ENCODE results near the gene ZNF699.

ZNF699 gene

GRCh38 chr19:9309139-9309973 lies at the start of gene ZNF699:
Gene ZNF699 (minus strand): TSS chr19:9309838. CDS start chr19:9305119, 4,719 bp downstream.
- peak within 1 kb of the TSS; percentile 81 to 97 (median 86) for H3K4me2 ChIP-seq
- peaks cover 8 to 22% (median 11%) of the 10 kb centered on the region in 11 experiments; a peak in 20 of 22 replicates for H3K36me3 ChIP-seq
- no peak for TF ChIP-seq Cebpa-rat (IDR thresholded peaks at IDR 0.05)
- peak within 1 kb of the TSS; percentile 74 to 97 (median 88) for H3K4me3 ChIP-seq
- peaks cover 13 to 26% (median 17%) of the 10 kb centered on the region in 10 experiments for H3K4me1 ChIP-seq
- peaks cover 9 to 37% (median 16%) of the 10 kb centered on the region in 11 experiments for H3K9me3 ChIP-seq (replicated peaks in 1 of 11)
- H3K9ac ChIP-seq = peak within 1 kb of the TSS; percentile 87 to 96 (median 93)
- H4K20me1 ChIP-seq = no peaks in the 10 kb centered on the region
- peak within 1 kb of the TSS; percentile 82 to 97 (median 90) for H3K27ac ChIP-seq
- no peaks in the 10 kb centered on the region for H3K27me3 ChIP-seq

- Histone ChIP-seq H3K9ac (no peak overlapping the region), H3K4me1 (no peaks in the 10 kb centered on the region), H4K20me1 (no peaks in the 10 kb centered on the region), H3K9me3 (replicated peaks in 1 of 11) (peaks cover 98 to 100% (median 100%) of the 10 kb centered on the region in 11 experiments), H3K27ac (no peak overlapping the region), H3K4me2 (no peak overlapping the region), H3K36me3 (peaks cover 77 to 97% (median 91%) of the 10 kb centered on the region in 11 experiments), H3K4me3 (no peak overlapping the region), H3K27me3 (no peaks in the 10 kb centered on the region)
- TF ChIP-seq Cebpa-rat (IDR thresholded peaks at IDR 0.05) = no peak
Observed at GRCh38 chr19:9354651-9355050, 45.0 kb upstream of the ZNF699 start.

DNA sequence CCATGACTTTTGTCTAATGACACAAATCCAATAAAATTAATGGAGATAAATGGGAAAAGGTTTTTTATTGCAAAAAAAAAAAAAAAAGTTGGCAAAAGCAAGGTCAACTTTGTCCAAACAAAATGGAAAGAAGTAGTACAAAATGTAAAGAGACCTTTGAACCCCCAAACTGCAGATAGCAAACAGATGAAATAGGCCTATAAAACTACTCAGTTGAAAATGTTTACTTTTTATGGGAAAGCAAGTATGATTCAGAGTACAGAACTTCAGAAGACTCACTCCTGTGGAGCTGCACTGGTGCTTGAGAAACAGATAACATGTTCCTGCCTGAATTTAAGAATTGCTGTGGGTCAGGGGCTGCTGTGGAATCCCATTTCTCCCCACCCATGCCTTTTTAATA lies 43.4 kb upstream of the ZNF699 start:
- no peak overlapping the region for H3K4me2 ChIP-seq
- H3K9ac ChIP-seq = no peak overlapping the region
- peaks cover 77 to 97% (median 91%) of the 10 kb centered on the region in 11 experiments for H3K36me3 ChIP-seq
- TF ChIP-seq Cebpa-rat (IDR thresholded peaks at IDR 0.05) = no peak
- peaks cover 98 to 100% (median 100%) of the 10 kb centered on the region in 11 experiments for H3K9me3 ChIP-seq (replicated peaks in 1 of 11)
- no peaks in the 10 kb centered on the region for H3K27me3 ChIP-seq
- H4K20me1 ChIP-seq = no peaks in the 10 kb centered on the region
- no peak overlapping the region for H3K27ac ChIP-seq
- H3K4me3 ChIP-seq = no peak overlapping the region
- no peaks in the 10 kb centered on the region for H3K4me1 ChIP-seq

- Histone ChIP-seq H3K9ac (no peak overlapping the region), H3K4me3 (no peak overlapping the region), H4K20me1 (no peaks in the 10 kb centered on the region), H3K4me1 (no peaks in the 10 kb centered on the region), H3K27me3 (no peaks in the 10 kb centered on the region), H3K36me3 (peaks cover 76 to 97% (median 89%) of the 10 kb centered on the region in 11 experiments), H3K27ac (no peak overlapping the region), H3K4me2 (no peak overlapping the region), H3K9me3 (replicated peaks in 1 of 11) (peaks cover 98 to 100% (median 100%) of the 10 kb centered on the region in 11 experiments)
- no peak for TF ChIP-seq Cebpa-rat (IDR thresholded peaks at IDR 0.05)
Observed at GRCh38 chr19:9352505-9352904, 42.9 kb upstream of the ZNF699 start.

DNA sequence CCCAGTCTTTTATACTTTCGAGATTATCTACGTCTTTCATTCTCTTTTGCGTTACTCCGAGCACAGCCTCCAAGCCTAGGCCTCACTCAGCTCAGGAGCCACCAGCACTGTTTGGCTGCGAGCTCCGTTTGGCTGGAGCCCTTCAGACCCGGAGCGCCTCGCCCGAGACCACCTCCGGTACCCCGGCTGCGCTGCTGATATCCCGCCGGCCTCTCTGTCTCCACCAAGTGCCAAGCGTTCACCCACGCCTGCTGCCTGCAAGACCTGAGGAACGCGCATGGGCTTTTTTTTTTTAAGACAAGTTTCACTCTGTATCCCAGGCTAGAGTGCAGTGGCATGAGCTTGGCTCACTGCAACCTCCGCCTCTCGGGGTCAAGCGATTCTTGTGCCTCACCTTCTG lies 39.0 kb upstream of the ZNF699 start:
- Histone ChIP-seq H3K4me3 (0 out of 20 replicates have a peak overlapping the region, but pooled peaks of 2 of the 10 experiments have one; percentile 8 to 24), H4K20me1 (no peaks in the 10 kb centered on the region), H3K9ac (no peak overlapping the region), H3K36me3 (peaks cover 86 to 100% (median 94%) of the 10 kb centered on the region in 11 experiments), H3K27ac (no peak overlapping the region), H3K4me2 (no peak overlapping the region), H3K4me1 (no peaks in the 10 kb centered on the region), H3K27me3 (no peaks in the 10 kb centered on the region), H3K9me3 (replicated peaks in 1 of 11) (peaks cover 98 to 100% (median 100%) of the 10 kb centered on the region in 11 experiments)
- TF ChIP-seq Cebpa-rat (IDR thresholded peaks at IDR 0.05) = no peak

GRCh38 chr19:9348253-9348652 lies 38.6 kb upstream of the ZNF699 start:
- Histone ChIP-seq H3K4me3 (0 out of 20 replicates have a peak overlapping the region, but pooled peaks of 1 of the 10 experiments have one; percentile 24), H3K27ac (no peak overlapping the region), H3K4me1 (no peaks in the 10 kb centered on the region), H4K20me1 (no peaks in the 10 kb centered on the region), H3K9ac (no peak overlapping the region), H3K27me3 (no peaks in the 10 kb centered on the region), H3K9me3 (replicated peaks in 1 of 11) (peaks cover 98 to 100% (median 100%) of the 10 kb centered on the region in 11 experiments), H3K4me2 (no peak overlapping the region), H3K36me3 (peaks cover 86 to 100% (median 94%) of the 10 kb centered on the region in 11 experiments)
- TF ChIP-seq Cebpa-rat (IDR thresholded peaks at IDR 0.05) = no peak

- H3K27me3 ChIP-seq = no peaks in the 10 kb centered on the region
- H4K20me1 ChIP-seq = no peaks in the 10 kb centered on the region
- no peak overlapping the region for H3K9ac ChIP-seq
- no peak overlapping the region for H3K27ac ChIP-seq
- H3K4me1 ChIP-seq = no peaks in the 10 kb centered on the region
- TF ChIP-seq Cebpa-rat (IDR thresholded peaks at IDR 0.05) = no peak
- H3K4me2 ChIP-seq = no peak overlapping the region
- H3K4me3 ChIP-seq = peak overlapping the region in 2 of 10 experiments; percentile 20 to 33; a peak in 2 of 20 replicates
- peaks cover 89 to 100% (median 96%) of the 10 kb centered on the region in 11 experiments for H3K36me3 ChIP-seq
- peaks cover 99 to 100% (median 100%) of the 10 kb centered on the region in 11 experiments for H3K9me3 ChIP-seq (replicated peaks in 1 of 11)
Observed at GRCh38 chr19:9345005-9345404, 35.4 kb upstream of the ZNF699 start.

DNA sequence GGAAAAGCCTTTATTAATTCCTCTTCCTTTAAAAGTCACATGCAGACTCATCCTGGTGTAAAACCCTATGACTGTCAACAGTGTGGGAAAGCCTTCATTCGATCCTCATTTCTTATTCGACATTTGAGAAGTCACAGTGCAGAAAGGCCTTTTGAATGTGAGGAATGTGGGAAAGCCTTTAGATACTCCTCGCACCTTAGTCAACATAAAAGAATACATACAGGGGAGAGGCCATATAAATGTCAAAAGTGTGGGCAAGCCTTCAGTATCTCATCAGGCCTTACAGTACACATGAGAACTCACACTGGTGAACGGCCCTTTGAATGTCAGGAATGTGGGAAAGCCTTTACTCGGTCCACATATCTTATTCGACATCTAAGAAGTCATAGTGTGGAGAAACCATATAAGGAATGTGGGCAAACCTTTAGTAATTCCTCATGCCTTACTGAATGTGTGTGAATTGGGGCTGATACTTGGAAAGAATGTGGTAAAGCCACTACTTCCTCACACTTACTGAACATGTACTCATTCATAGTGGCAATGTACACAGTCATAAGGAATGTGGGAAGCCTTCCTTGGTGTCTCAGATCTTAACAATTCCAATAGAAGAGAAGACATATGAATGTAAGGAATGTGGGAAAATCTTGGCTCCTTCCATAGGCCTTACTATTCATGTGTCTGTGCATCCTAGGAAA lies 33.1 kb upstream of the ZNF699 start:
- peaks cover 99 to 100% (median 100%) of the 10 kb centered on the region in 11 experiments for H3K9me3 ChIP-seq (replicated peaks in 1 of 11)
- peak overlapping the region in 9 of 10 experiments; percentile 13 to 51 (median 27); a peak in 15 of 20 replicates for H3K4me3 ChIP-seq
- H3K4me2 ChIP-seq = no peak overlapping the region
- H3K9ac ChIP-seq = no peak overlapping the region
- no peak overlapping the region for H3K27ac ChIP-seq
- TF ChIP-seq Cebpa-rat (IDR thresholded peaks at IDR 0.05) = no peak
- peaks cover 91 to 100% (median 96%) of the 10 kb centered on the region in 11 experiments for H3K36me3 ChIP-seq
- no peaks in the 10 kb centered on the region for H4K20me1 ChIP-seq
- H3K27me3 ChIP-seq = no peaks in the 10 kb centered on the region
- no peaks in the 10 kb centered on the region for H3K4me1 ChIP-seq

DNA sequence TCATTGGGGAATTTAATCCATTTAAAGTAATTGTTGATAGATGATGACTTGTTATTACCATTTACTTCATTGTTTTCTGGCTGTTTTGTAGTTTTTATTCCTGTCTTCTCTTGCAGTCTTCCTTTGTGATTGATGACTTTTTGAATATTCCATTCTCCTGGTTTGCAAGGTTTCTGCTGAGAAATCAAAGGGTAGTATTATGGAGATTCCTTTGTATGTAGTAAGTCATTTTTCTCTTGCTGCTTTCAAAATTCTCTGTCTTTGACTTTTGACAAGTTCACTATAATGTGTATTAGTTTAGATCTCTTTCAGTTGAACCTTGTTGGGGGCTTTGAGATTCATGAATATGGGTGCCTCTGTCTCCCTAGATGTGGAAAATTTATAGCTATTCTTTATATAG lies 20.4 kb upstream of the ZNF699 start:
- H3K9me3 ChIP-seq (replicated peaks in 1 of 11) = peaks cover 100% of the 10 kb centered on the region in 11 experiments

More for the DNA sequence above, 20.4 kb upstream of the ZNF699 start:
- Histone ChIP-seq H3K9ac (no peak overlapping the region), H3K4me3 (peak overlapping the region in 6 of 10 experiments; percentile 12 to 40 (median 28); a peak in 6 of 20 replicates), H4K20me1 (no peaks in the 10 kb centered on the region), H3K27me3 (no peaks in the 10 kb centered on the region), H3K36me3 (peaks cover 91 to 100% (median 99%) of the 10 kb centered on the region in 11 experiments), H3K27ac (no peak overlapping the region), H3K4me2 (no peak overlapping the region), H3K4me1 (peaks cover 2 to 6% (median 4%) of the 10 kb centered on the region in 10 experiments; a peak in 17 of 20 replicates)
- no peak for TF ChIP-seq Cebpa-rat (IDR thresholded peaks at IDR 0.05)
